Nephron progenitor cell (in vitro differentiated cells): Measurements from ENCODE around the gene PREP.

ENCODE experiments used
- DNase-seq: peaks from one replicate; pipeline ENCODE4 v3.0.0; 2021
- H3K27ac Mint-ChIP-seq: 2 replicates; pipeline ENCODE4 v1.8.0; 2021; ENCODE audit warnings: mild to moderate bottlenecking, moderate library complexity, mixed read lengths
- H3K27me3 Mint-ChIP-seq: 2 replicates; pipeline ENCODE4 v1.8.0; 2021; ENCODE audit warnings: mild to moderate bottlenecking, low read depth, mixed read lengths; ENCODE audit not compliant: poor library complexity
- H3K36me3 Mint-ChIP-seq: 2 replicates; pipeline ENCODE4 v1.8.0; 2021; ENCODE audit warnings: low read depth, mixed read lengths
- H3K4me1 Mint-ChIP-seq: 2 replicates; pipeline ENCODE4 v1.8.0; 2021; ENCODE audit warnings: mixed read lengths
- H3K4me3 Mint-ChIP-seq: 2 replicates; pipeline ENCODE4 v1.8.0; 2021; ENCODE audit warnings: mild to moderate bottlenecking, moderate library complexity, mixed read lengths
- H3K9me3 Mint-ChIP-seq: 2 replicates; pipeline ENCODE4 v1.8.0; 2021; ENCODE audit warnings: mild to moderate bottlenecking, moderate library complexity, mixed read lengths
- TF ChIP-seq, protein P1 (sequence below): fragments of 200-600 bp; sonication (generic); IDR thresholded peaks from 2 replicates; pipeline ENCODE4 v1.5.0; 2021; ENCODE audit warnings: antibody characterized with exemption

PREP gene

DNA sequence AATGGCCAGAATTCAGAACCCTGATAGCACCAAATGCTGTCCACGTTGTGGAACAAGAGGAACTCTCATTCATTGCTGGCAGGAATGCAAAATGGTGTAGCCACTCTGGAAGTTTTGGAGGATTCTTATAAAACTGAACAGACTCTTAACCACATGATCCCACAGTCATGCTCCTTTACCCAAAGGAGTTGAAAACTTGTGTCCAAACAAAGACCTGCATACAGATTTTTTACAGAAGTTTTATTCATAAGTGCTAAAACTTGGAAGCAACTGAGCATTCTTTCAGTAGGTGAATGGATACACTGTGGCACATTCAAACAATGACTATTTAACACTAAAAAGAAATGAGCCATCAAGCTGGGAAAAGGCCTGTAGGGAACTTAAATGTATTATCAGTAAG, 32.5 kb downstream of the PREP start:
- Mint-ChIP-seq H3K9me3 (peaks cover 4% of the 10 kb centered on the region), H3K4me3 (no peak overlapping the region), H3K27me3 (no peaks in the 10 kb centered on the region), H3K4me1 (no peaks in the 10 kb centered on the region), H3K27ac (no peak overlapping the region), H3K36me3 (peaks cover 76% of the 10 kb centered on the region)
- DNase-seq: no peak
- TF ChIP-seq, protein P1, sequence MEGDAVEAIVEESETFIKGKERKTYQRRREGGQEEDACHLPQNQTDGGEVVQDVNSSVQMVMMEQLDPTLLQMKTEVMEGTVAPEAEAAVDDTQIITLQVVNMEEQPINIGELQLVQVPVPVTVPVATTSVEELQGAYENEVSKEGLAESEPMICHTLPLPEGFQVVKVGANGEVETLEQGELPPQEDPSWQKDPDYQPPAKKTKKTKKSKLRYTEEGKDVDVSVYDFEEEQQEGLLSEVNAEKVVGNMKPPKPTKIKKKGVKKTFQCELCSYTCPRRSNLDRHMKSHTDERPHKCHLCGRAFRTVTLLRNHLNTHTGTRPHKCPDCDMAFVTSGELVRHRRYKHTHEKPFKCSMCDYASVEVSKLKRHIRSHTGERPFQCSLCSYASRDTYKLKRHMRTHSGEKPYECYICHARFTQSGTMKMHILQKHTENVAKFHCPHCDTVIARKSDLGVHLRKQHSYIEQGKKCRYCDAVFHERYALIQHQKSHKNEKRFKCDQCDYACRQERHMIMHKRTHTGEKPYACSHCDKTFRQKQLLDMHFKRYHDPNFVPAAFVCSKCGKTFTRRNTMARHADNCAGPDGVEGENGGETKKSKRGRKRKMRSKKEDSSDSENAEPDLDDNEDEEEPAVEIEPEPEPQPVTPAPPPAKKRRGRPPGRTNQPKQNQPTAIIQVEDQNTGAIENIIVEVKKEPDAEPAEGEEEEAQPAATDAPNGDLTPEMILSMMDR: no peak

DNA sequence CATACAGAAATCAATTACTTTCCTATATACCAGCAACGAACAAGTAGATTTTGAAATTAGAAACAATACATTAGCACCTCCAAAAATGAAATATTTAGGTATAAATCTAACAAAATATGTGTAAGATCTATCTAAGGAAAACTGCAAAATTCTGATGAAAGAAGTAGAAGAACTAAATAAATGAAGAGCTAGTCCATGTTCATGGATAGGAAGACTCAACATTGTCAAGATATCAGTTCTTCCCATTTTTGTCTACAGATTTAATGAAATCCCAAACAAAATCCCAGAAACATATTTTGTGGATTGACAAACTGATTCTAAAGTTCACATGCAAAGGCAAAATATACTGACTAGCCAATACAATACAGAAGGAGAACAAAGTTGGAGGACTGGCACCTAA, 33.7 kb downstream of the PREP start:
- DNase-seq: no peak
- TF ChIP-seq, protein P1: no peak
- Mint-ChIP-seq H3K9me3 (peaks cover 4% of the 10 kb centered on the region), H3K4me3 (no peak overlapping the region), H3K36me3 (peaks cover 73% of the 10 kb centered on the region), H3K27me3 (no peaks in the 10 kb centered on the region), H3K27ac (no peak overlapping the region), H3K4me1 (peaks cover 4% of the 10 kb centered on the region)

DNA sequence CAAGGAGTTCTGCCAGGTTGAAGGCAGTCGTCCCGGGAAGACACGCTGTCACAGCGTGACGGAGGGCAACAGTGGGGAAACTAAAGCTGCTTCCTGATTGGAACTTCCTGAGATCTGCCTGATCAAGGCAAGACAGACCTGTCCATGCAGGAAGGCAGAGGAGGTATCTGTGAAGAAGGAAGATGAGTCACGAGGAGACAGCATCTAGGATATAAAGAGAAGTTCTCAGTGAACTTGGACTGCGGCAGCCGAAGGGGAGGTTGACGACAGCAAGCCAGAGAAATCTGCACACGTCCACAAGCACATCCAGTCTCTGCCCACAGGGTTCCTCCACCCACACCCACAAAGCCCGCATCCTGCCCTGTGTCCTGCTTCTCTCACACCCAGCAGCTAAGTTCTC, 38.6 kb downstream of the PREP start:
- no peak for DNase-seq
- Mint-ChIP-seq H3K9me3 (peaks cover 4% of the 10 kb centered on the region), H3K27ac (peak overlapping the region; percentile 83), H3K27me3 (no peaks in the 10 kb centered on the region), H3K4me3 (no peak overlapping the region), H3K4me1 (peaks cover 9% of the 10 kb centered on the region), H3K36me3 (peaks cover 65% of the 10 kb centered on the region)
- TF ChIP-seq, protein P1: no peak

DNA sequence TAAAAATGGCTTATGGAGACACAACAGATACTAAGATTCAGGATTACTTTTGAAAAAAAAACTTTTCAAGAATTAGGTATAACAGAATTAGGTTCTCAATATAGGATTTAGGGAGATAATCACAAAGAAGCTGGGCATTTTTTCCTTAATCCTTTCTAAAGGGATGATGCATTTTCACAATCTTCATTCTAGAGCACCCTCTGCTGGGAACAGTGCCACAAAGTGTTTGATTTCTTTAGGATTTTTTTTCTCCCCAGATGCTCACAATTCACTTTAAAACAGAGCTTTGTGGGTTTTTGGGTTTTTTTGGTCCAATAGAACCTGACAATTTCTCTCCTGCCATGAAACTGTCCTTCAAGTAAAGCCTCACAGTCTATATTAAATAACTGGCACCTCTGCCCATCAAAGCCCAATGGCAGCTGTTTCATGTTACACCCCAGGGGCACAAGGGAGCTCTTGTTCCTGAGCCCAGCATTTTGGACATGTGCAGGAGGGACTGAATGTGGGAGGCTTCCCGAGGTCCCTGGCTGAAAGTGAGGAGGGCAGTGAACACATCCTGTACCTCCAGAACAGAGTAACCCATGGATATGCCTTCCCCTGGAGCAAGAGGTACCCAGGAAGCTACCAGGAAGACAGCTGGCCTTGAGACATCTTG, 39.7 kb downstream of the PREP start:
- TF ChIP-seq, protein P1: no peak
- peaks cover 65% of the 10 kb centered on the region for H3K36me3 Mint-ChIP-seq
- H3K27ac Mint-ChIP-seq: no peak overlapping the region

DNA sequence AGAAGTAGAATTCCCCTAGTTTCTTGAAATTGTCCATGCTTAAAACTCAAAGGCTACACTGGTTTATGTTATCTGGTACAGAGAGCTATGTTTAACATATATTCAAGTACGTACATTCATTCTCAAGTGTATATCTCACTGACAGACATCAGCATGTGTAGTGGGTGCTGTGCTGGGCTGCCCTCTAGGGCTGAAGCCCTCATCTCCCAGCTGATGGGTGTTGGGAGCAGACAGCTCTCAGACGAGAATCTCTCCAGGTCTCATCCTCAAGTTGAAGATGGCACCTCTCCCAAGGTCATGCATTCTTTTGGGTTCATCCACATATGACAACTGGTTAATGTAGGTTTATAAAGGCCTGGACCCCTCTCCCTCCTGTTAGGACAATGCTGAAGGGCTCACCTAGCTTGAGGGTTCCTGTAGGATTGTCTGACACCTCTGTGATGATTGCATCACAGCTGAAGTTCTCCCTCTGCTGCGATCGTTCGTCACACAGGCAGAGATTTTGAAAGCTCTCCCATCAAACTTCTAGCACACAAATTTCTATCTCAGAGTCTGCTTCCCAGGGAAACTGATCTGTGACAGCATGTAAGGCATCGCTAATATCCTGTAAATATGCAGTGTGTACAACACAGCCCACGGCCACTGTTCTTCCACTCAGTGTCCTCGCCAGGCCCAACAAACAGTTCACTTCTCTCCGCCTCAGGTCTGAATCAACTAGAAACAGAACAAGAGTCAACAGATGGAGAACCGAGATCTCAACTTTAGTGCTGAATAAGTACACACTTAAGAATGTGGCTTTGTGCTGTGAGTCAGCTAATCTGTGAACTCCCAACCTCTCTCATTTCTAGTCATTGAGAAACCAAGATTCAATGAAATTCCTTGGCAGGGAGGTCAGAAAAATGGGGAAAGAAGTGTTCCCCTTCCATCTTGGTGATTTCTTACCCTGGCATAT, 43.2 kb downstream of the PREP start:
- Mint-ChIP-seq H3K36me3 (peaks cover 70% of the 10 kb centered on the region), H3K4me3 (no peak overlapping the region), H3K4me1 (peaks cover 9% of the 10 kb centered on the region), H3K27ac (no peak overlapping the region), H3K27me3 (peaks cover 4% of the 10 kb centered on the region), H3K9me3 (peaks cover 27% of the 10 kb centered on the region)
- TF ChIP-seq, protein P1: no peak
- DNase-seq: no peak

More for the DNA sequence above, 39.7 kb downstream of the PREP start:
- no peak for DNase-seq
- H3K9me3 Mint-ChIP-seq: peaks cover 4% of the 10 kb centered on the region
- no peak overlapping the region for H3K4me3 Mint-ChIP-seq
- no peaks in the 10 kb centered on the region for H3K27me3 Mint-ChIP-seq
- H3K4me1 Mint-ChIP-seq: peaks cover 9% of the 10 kb centered on the region
